GM23338 (cell line): ENCODE results near the gene BLOC1S1. TPM values are rescaled to one million over a fixed set of nuclear protein-coding genes. Genes with fewer than 3 reads are reported as not detected.
A peak's percentile ranks its signal among the peaks of the same experiment; 100 is the strongest.

Experiments
- ATAC-seq: fragments of 200-7000 bp; cut with Tn5 transposase; 3 replicates; pipeline ENCODE4 v1.9.1; 2020
- DNase-seq: peaks from one replicate; pipeline ENCODE4 v3.0.0-alpha.2; 2015; ENCODE audit warnings: low spot score
- H2AFZ ChIP-seq: fragments of 200-600 bp; sonication (generic); 2 replicates; pipeline ENCODE4 v1.8.0; 2016; ENCODE audit warnings: antibody characterized with exemption, mild to moderate bottlenecking, moderate library complexity
- H3F3A ChIP-seq: fragments of 200-600 bp; sonication (generic); replicated peaks from 2 replicates; pipeline ENCODE4 v1.8.0; 2017; ENCODE audit warnings: antibody characterized with exemption, mixed run types, low read depth
- H3K27ac ChIP-seq: fragments of 200-600 bp; sonication (generic); 2 replicates; pipeline ENCODE4 v1.6.1; 2016; ENCODE audit warnings: low read depth
- H3K27me3 ChIP-seq: fragments of 200-600 bp; sonication (generic); 2 replicates; pipeline ENCODE4 v1.8.0; 2016; ENCODE audit warnings: mild to moderate bottlenecking, mixed run types, moderate library complexity; ENCODE audit not compliant: insufficient read depth
- H3K36me3 ChIP-seq: fragments of 200-600 bp; sonication (generic); 2 replicates; pipeline ENCODE4 v1.8.0; 2016; ENCODE audit warnings: mild to moderate bottlenecking; ENCODE audit not compliant: insufficient read depth
- H3K4me1 ChIP-seq: fragments of 200-600 bp; sonication (generic); 2 replicates; pipeline ENCODE4 v1.8.0; 2016; ENCODE audit warnings: mild to moderate bottlenecking, moderate library complexity; ENCODE audit not compliant: insufficient read depth
- H3K4me2 ChIP-seq: fragments of 200-600 bp; sonication (generic); 2 replicates; pipeline ENCODE4 v1.7.1; 2017; ENCODE audit warnings: mixed run types
- H3K4me3 ChIP-seq: fragments of 200-600 bp; sonication (generic); 2 replicates; pipeline ENCODE4 v1.6.1; 2016; ENCODE audit warnings: mixed run types
- H3K79me2 ChIP-seq: fragments of 200-600 bp; sonication (generic); replicated peaks from 2 replicates; pipeline ENCODE4 v1.8.0; 2017; ENCODE audit warnings: mild to moderate bottlenecking; ENCODE audit not compliant: insufficient read depth
- H3K9me2 ChIP-seq: fragments of 200-600 bp; sonication (generic); 2 replicates; pipeline ENCODE4 v1.8.0; 2017; ENCODE audit not compliant: insufficient read depth
- H4K20me1 ChIP-seq: fragments of 200-600 bp; sonication (generic); replicated peaks from 2 replicates; pipeline ENCODE4 v1.8.0; 2017; ENCODE audit warnings: mild to moderate bottlenecking; ENCODE audit not compliant: insufficient read depth
- H3K27ac Mint-ChIP-seq: 2 replicates; pipeline ENCODE4 v1.8.0; 2020; ENCODE audit warnings: inconsistent platforms, mild to moderate bottlenecking, moderate library complexity, mixed read lengths
- H3K27me3 Mint-ChIP-seq: 3 replicates; pipeline ENCODE4 v1.8.0; 2022; ENCODE audit warnings: low read depth, mild to moderate bottlenecking, moderate library complexity, mixed read lengths, inconsistent platforms; ENCODE audit not compliant: insufficient read depth, poor library complexity
- H3K36me3 Mint-ChIP-seq: 3 replicates; pipeline ENCODE4 v1.8.0; 2021; ENCODE audit warnings: low read depth, mild to moderate bottlenecking, inconsistent platforms, moderate library complexity, mixed read lengths
- H3K4me1 Mint-ChIP-seq: 3 replicates; pipeline ENCODE4 v1.8.0; 2020; ENCODE audit warnings: mild to moderate bottlenecking, inconsistent platforms, mixed read lengths
- H3K4me3 Mint-ChIP-seq: 3 replicates; pipeline ENCODE4 v1.8.0; 2021; ENCODE audit warnings: moderate library complexity, mild to moderate bottlenecking, inconsistent platforms, mixed read lengths
- H3K9me3 Mint-ChIP-seq: 3 replicates; pipeline ENCODE4 v1.8.0; 2020; ENCODE audit warnings: moderate library complexity, mild to moderate bottlenecking, inconsistent platforms, mixed read lengths
- CREB1 ChIP-seq: fragments of 250-450 bp; sonication (Bioruptor Pico); IDR thresholded peaks from 2 replicates; pipeline ENCODE4 v1.5.0; 2020; ENCODE audit warnings: low read depth, mild to moderate bottlenecking, moderate library complexity
- ETS1 ChIP-seq: IDR thresholded peaks from 2 replicates; pipeline ENCODE4 v1.6.1; 2016; ENCODE audit warnings: antibody characterized with exemption
- EZH2 ChIP-seq: fragments of 200-600 bp; sonication (generic); IDR thresholded peaks from one replicate; pipeline ENCODE4 v1.8.0; 2017; ENCODE audit warnings: antibody characterized with exemption, mild to moderate bottlenecking, low read depth; ENCODE audit not compliant: unreplicated experiment
- EZH2phosphoT487 ChIP-seq: fragments of 200-600 bp; sonication (generic); IDR thresholded peaks from one replicate; pipeline ENCODE4 v1.8.1; 2018; ENCODE audit warnings: antibody characterized with exemption; ENCODE audit not compliant: unreplicated experiment
- JUNB ChIP-seq: IDR thresholded peaks from one replicate; pipeline ENCODE4 v1.6.1; 2016; ENCODE audit warnings: antibody characterized with exemption; ENCODE audit not compliant: unreplicated experiment
- POLR2AphosphoS5 ChIP-seq: IDR thresholded peaks from 2 replicates; pipeline ENCODE4 v1.6.1; 2016; ENCODE audit warnings: antibody characterized with exemption, low read depth
- REST ChIP-seq: IDR thresholded peaks from one replicate; pipeline ENCODE4 v1.6.1; 2018; ENCODE audit warnings: antibody characterized with exemption; ENCODE audit not compliant: unreplicated experiment
- STAT1 ChIP-seq: IDR thresholded peaks from one replicate; pipeline ENCODE4 v1.6.1; 2016; ENCODE audit warnings: antibody characterized with exemption; ENCODE audit not compliant: unreplicated experiment
- ZNF114 ChIP-seq: fragments of 250-450 bp; sonication (Bioruptor Pico); IDR thresholded peaks from 2 replicates; pipeline ENCODE4 v1.5.0; 2020; ENCODE audit warnings: mild to moderate bottlenecking, moderate library complexity
- ZNF462 ChIP-seq: fragments of 250-450 bp; sonication (Bioruptor Pico); IDR thresholded peaks from 2 replicates; pipeline ENCODE4 v1.5.0; 2020; ENCODE audit warnings: mild to moderate bottlenecking, moderate library complexity
- polyA plus RNA-seq: library from polyadenylated mRNA; unstranded; fragments of >200 nt; fragmentation: Nextera tagmentation; extraction: Ambion mirVana; gene quantifications from 2 replicates; pipeline ENCODE4 v1.2.1, GENCODE V29; 2016
- total RNA-seq: library from RNA; depleted of rRNA; stranded (reverse); fragments of >200 nt; shearing (Covaris generic); gene quantifications from 2 replicates; pipeline ENCODE4 v1.2.3, GENCODE V29; 2014

The BLOC1S1 gene
- total and polyA plus RNA-seq, 2 experiments from 2014 or later: 68.3 to 174 TPM

GRCh38 chr12:55682087-55682796, 33.6 kb upstream of the BLOC1S1 start:
- peak overlapping the region; percentile 81 for H3K4me2 ChIP-seq
- H3K36me3 Mint-ChIP-seq: peaks cover 9% of the 10 kb centered on the region
- H3K4me3 ChIP-seq: peak overlapping the region; percentile 46

More at GRCh38 chr12:55682087-55682796, 33.6 kb upstream of the BLOC1S1 start:
- TF ChIP-seq EZH2: no peak
- no peak for TF ChIP-seq JUNB
- no peak for TF ChIP-seq POLR2AphosphoS5
- TF ChIP-seq EZH2phosphoT487: no peak
- no peak for TF ChIP-seq STAT1
- TF ChIP-seq CREB1: no peak
- TF ChIP-seq REST: no peak
- no peak for TF ChIP-seq ZNF114 (CRISPR knock-in tag)
- no peak for TF ChIP-seq ZNF462 (CRISPR knock-in tag)
- TF ChIP-seq ETS1: no peak
- ATAC-seq (no peak; the same call in 1 of the 3 replicates), DNase-seq (no peak)
- Mint-ChIP-seq H3K27me3 (peaks cover 20% of the 10 kb centered on the region), H3K4me3 (no peak overlapping the region; the same call in 2 of the 3 replicates), H3K27ac (no peak overlapping the region), H3K9me3 (no peaks in the 10 kb centered on the region), H3K4me1 (peaks cover 13% of the 10 kb centered on the region)
- H3K36me3 ChIP-seq: no peaks in the 10 kb centered on the region
- no peaks in the 10 kb centered on the region for H4K20me1 ChIP-seq
- peaks cover 6% of the 10 kb centered on the region; the same call in 1 of the 2 replicates for H3K4me1 ChIP-seq
- H3K27ac ChIP-seq: no peak overlapping the region
- H3F3A ChIP-seq: no peaks in the 10 kb centered on the region
- H3K9me2 ChIP-seq: 0 out of 2 replicates have a peak, but pooled peaks cover 2% of the 10 kb centered on the region
- H2AFZ ChIP-seq: peak overlapping the region; percentile 96
- H3K27me3 ChIP-seq: no peaks in the 10 kb centered on the region
- no peaks in the 10 kb centered on the region for H3K79me2 ChIP-seq
